Loucy (cell line): ENCODE results near the gene DGUOK.

Experiments
- H2AFZ ChIP-seq: fragments of 200-600 bp; sonication (generic); 2 replicates; pipeline ENCODE4 v1.6.0; 2016; ENCODE audit warnings: antibody characterized with exemption, mild to moderate bottlenecking, low read length, moderate library complexity
- H3F3A ChIP-seq: fragments of 200-600 bp; 2 replicates; pipeline ENCODE4 v1.6.0; 2016; ENCODE audit warnings: antibody characterized with exemption, low read depth, mild to moderate bottlenecking
- H3K27me3 ChIP-seq: fragments of 200-600 bp; sonication (generic); 2 replicates; pipeline ENCODE4 v1.6.1; 2014; ENCODE audit warnings: low read length, mild to moderate bottlenecking; ENCODE audit not compliant: insufficient read depth, poor library complexity, severe bottlenecking
- H3K36me3 ChIP-seq: fragments of 200-600 bp; sonication (generic); 2 replicates; pipeline ENCODE4 v1.6.1; 2016; ENCODE audit warnings: low read length; ENCODE audit not compliant: insufficient read depth
- H3K4me1 ChIP-seq: fragments of 200-600 bp; sonication (generic); 2 replicates; pipeline ENCODE4 v1.5.1; 2014; ENCODE audit warnings: low read length, mild to moderate bottlenecking; ENCODE audit not compliant: insufficient read depth, poor library complexity, severe bottlenecking
- H3K4me2 ChIP-seq: fragments of 200-600 bp; sonication (generic); 2 replicates; pipeline ENCODE4 v1.6.0; 2014; ENCODE audit warnings: antibody characterized with exemption, low read length, low read depth, mild to moderate bottlenecking; ENCODE audit not compliant: poor library complexity, severe bottlenecking
- H3K4me3 ChIP-seq: fragments of 200-600 bp; sonication (generic); 2 replicates; pipeline ENCODE4 v1.5.1; 2014; ENCODE audit warnings: low read length, mild to moderate bottlenecking, mixed read lengths; ENCODE audit not compliant: poor library complexity, severe bottlenecking
- H3K79me2 ChIP-seq: fragments of 200-600 bp; sonication (generic); 2 replicates; pipeline ENCODE4 v1.6.1; 2014; ENCODE audit warnings: low read length; ENCODE audit not compliant: insufficient read depth
- H3K9ac ChIP-seq: fragments of 200-600 bp; sonication (generic); 2 replicates; pipeline ENCODE4 v1.6.0; 2014; ENCODE audit warnings: mild to moderate bottlenecking, low read depth, low read length, moderate library complexity; ENCODE audit not compliant: poor library complexity, severe bottlenecking
- H3K9me2 ChIP-seq: fragments of 200-600 bp; sonication (generic); replicated peaks from 2 replicates; pipeline ENCODE4 v1.6.1; 2016; ENCODE audit warnings: low read depth, low read length, mixed read lengths
- H3K9me3 ChIP-seq: fragments of 200-600 bp; sonication (generic); 2 replicates; pipeline ENCODE4 v1.6.1; 2014; ENCODE audit warnings: mild to moderate bottlenecking, antibody characterized with exemption, low read length, low read depth; ENCODE audit not compliant: insufficient read depth
- H4K20me1 ChIP-seq: fragments of 200-600 bp; sonication (generic); 2 replicates; pipeline ENCODE4 v1.6.0; 2014; ENCODE audit warnings: antibody characterized with exemption, low read length, mild to moderate bottlenecking; ENCODE audit not compliant: insufficient read depth, poor library complexity, severe bottlenecking
- CTCF ChIP-seq: fragments of 200-600 bp; sonication (generic); conservative IDR thresholded peaks from 2 replicates; pipeline ENCODE4 v1.5.1; 2014; ENCODE audit warnings: mild to moderate bottlenecking, antibody characterized with exemption, low read length
- EZH2phosphoT487 ChIP-seq: fragments of 200-600 bp; IDR thresholded peaks from 2 replicates; pipeline ENCODE4 v1.6.1; 2018; ENCODE audit warnings: antibody characterized with exemption, mild to moderate bottlenecking, moderate library complexity, borderline replicate concordance

DGUOK gene

DNA sequence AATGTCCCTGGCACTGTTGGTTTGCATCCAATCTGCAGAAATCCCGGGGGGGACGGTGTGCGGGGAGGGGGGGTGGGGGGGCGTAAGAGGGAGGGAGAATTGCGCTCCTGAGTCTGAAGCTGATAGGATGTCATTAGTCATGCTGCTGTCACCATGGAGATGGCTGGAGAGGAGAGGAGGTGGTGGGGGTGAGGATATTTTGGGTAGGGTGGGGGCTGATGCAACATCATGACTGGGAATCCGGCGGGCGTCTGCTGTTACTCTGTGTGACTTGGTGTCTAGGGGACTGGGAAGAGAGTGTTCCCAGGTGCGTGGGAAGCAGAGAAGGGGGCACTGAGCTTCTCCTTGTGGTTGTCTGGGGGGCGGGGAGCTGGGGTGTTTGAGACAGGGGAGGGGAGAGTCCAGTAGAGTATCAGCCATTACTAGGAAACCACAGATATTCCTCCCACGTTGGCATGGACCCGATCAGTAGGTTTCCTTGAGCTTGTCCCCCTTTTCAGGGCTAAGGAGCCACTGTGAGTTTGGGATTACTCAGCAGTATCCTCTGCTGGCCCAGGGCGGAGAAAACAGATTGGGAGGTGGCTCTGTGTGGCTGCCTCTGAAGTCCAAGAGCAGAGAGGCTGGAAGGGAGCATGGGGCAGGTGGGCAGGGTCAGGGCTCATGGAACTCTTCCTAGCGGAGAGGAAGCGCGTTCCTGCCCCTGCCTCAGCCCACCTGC, 77.0 kb downstream of the DGUOK start:
- Histone ChIP-seq H3K4me3 (no peak overlapping the region), H3K9me3 (no peaks in the 10 kb centered on the region), H4K20me1 (peaks cover 95% of the 10 kb centered on the region), H3F3A (no peaks in the 10 kb centered on the region), H3K9ac (no peak overlapping the region), H3K4me2 (no peak overlapping the region), H3K79me2 (peaks cover 97% of the 10 kb centered on the region), H2AFZ (no peak overlapping the region), H3K36me3 (peaks cover 46% of the 10 kb centered on the region; the same call in 1 of the 2 replicates), H3K9me2 (no peaks in the 10 kb centered on the region), H3K4me1 (peaks cover 49% of the 10 kb centered on the region), H3K27me3 (no peaks in the 10 kb centered on the region)
- no peak for TF ChIP-seq EZH2phosphoT487

GRCh38 chr2:74004212-74005182, 77.8 kb downstream of the DGUOK start:
- Histone ChIP-seq H3K4me1 (peaks cover 41% of the 10 kb centered on the region), H3K4me2 (no peak overlapping the region), H3K79me2 (peaks cover 97% of the 10 kb centered on the region), H3K27me3 (no peaks in the 10 kb centered on the region), H3K9me3 (no peaks in the 10 kb centered on the region), H3K9me2 (no peaks in the 10 kb centered on the region), H3K4me3 (no peak overlapping the region), H3K36me3 (peaks cover 46% of the 10 kb centered on the region; the same call in 1 of the 2 replicates), H3K9ac (no peak overlapping the region), H4K20me1 (peaks cover 95% of the 10 kb centered on the region), H2AFZ (no peak overlapping the region), H3F3A (no peaks in the 10 kb centered on the region)
- TF ChIP-seq CTCF (no peak), EZH2phosphoT487 (no peak)

GRCh38 chr2:74005786-74006185, 79.1 kb downstream of the DGUOK start:
- no peak for TF ChIP-seq EZH2phosphoT487
- no peak for TF ChIP-seq CTCF
- Histone ChIP-seq H3K79me2 (peaks cover 97% of the 10 kb centered on the region), H3K4me1 (peaks cover 38% of the 10 kb centered on the region), H3K9ac (no peak overlapping the region), H3K4me3 (no peak overlapping the region), H3K9me3 (no peaks in the 10 kb centered on the region), H3K4me2 (peak overlapping the region; percentile 21), H3K9me2 (no peaks in the 10 kb centered on the region), H2AFZ (no peak overlapping the region), H3K36me3 (peaks cover 58% of the 10 kb centered on the region; the same call in 1 of the 2 replicates), H3F3A (no peaks in the 10 kb centered on the region), H4K20me1 (peaks cover 89% of the 10 kb centered on the region), H3K27me3 (no peaks in the 10 kb centered on the region)
